Fibroblast of the aortic adventitia (primary cell): Measurements from ENCODE around the gene KCNA2. TPM values are rescaled to one million over a fixed set of nuclear protein-coding genes. Genes with fewer than 3 reads are reported as not detected.

Source experiments
- DNase-seq: peaks from one replicate; pipeline ENCODE4 v3.0.0-alpha.2; 2010; ENCODE audit warnings: low read depth
- H3K4me3 ChIP-seq: 2 replicates; pipeline ENCODE4 v1.5.1; 2011; ENCODE audit warnings: low read depth, mild to moderate bottlenecking, control low read depth, low read length, moderate library complexity
- CTCF ChIP-seq: IDR thresholded peaks from 2 replicates; pipeline ENCODE4 v1.5.1; 2011; ENCODE audit warnings: mild to moderate bottlenecking, low read length, control low read depth, inconsistent platforms; ENCODE audit not compliant: insufficient read depth
- total RNA-seq: library from RNA; depleted of rRNA; stranded (reverse); fragments of >200 nt; gene quantifications from 2 replicates; pipeline ENCODE4 v1.2.3, GENCODE V29; 2012; ENCODE audit warnings: low replicate concordance

KCNA2 gene
- not detected in 2 replicates for total RNA-seq

- TF ChIP-seq CTCF = no peak
- no peak for DNase-seq
- H3K4me3 ChIP-seq = peak within 1 kb of the TSS; percentile 38
These were observed at the start of gene KCNA2 for GRCh38 chr1:110605901-110606656. TSS of gene KCNA2 (minus strand) at chr1:110606358. CDS start at chr1:110604782, 1,576 bp downstream.

DNA sequence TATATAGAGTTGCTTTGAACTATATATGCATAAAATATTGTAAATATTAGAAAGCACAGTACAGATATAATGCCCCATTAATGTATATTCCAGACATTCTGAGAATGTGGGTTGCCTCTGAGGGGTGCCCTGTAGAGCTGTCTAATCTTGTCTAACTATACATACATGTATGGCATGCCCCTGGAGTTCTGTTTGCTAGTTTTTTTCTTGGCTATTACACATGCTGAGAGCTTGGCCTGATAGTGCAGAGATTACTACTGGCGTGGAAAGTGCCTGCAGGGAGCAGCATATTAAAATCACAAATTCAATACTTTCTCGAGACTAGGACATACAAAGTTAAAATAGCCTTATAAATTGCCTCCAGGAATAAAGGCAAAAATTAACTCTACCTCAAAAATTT lies 44.5 kb upstream of the KCNA2 start:
- H3K4me3 ChIP-seq = no peak overlapping the region
- no peak for DNase-seq
- no peak for TF ChIP-seq CTCF

- no peak overlapping the region for H3K4me3 ChIP-seq
- no peak for DNase-seq
- no peak for TF ChIP-seq CTCF
These were observed 42.3 kb upstream of the KCNA2 start for GRCh38 chr1:110648417-110648816.

- H3K4me3 ChIP-seq = no peak overlapping the region
- DNase-seq = peak; percentile 31
- TF ChIP-seq CTCF = no peak
These were observed 41.2 kb upstream of the KCNA2 start for GRCh38 chr1:110647254-110647891.

- DNase-seq = peak; percentile 36
- no peak for TF ChIP-seq CTCF
- H3K4me3 ChIP-seq = no peak overlapping the region
These were observed 39.9 kb upstream of the KCNA2 start for GRCh38 chr1:110645821-110646735.

DNA sequence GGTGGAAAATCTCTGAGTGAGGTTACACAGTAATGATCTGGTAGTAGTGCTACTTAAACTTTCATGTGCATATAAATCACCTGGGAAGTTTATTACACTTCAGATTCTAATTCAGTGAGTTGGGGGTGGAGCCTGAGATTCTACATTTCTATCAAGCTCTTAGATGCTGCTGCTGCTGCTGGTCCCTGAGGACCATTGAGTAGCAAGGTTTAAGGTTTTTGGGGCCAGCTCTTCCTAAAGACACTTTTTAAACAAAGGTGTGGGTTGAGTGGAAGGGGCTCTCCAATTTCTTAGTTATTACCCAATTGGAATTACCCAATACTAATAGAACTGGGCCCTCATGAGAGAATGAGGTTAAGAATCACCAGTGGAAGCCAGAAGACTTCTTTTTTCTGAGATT lies 39.1 kb upstream of the KCNA2 start:
- DNase-seq = no peak
- H3K4me3 ChIP-seq = no peak overlapping the region
- TF ChIP-seq CTCF = no peak
